CD14-positive monocyte (primary cell): ENCODE results near the gene POU6F2. TPM values are rescaled to one million over a fixed set of nuclear protein-coding genes. Genes with fewer than 3 reads are reported as not detected.

Source experiments
- DNase-seq, 3 donors: peaks; one replicate each; pipeline ENCODE4 v3.0.0-alpha.2; 2011 to 2022
- H2AFZ ChIP-seq: 2 replicates; pipeline ENCODE4 v1.6.0; 2012; ENCODE audit warnings: mild to moderate bottlenecking, low read depth, low read length, inconsistent platforms; ENCODE audit not compliant: insufficient read depth, poor library complexity, severe bottlenecking
- H3K27ac ChIP-seq, 2 donors: 1 replicate in 1 of 2; 2 replicates in 1 of 2; pipeline ENCODE4 v1.5.1; 2012 to 2013; ENCODE audit warnings: low read length in 2 of 2, control low read depth in 1 of 2, inconsistent platforms in 1 of 2, low read depth in 1 of 2, mild to moderate bottlenecking in 1 of 2
- H3K27me3 ChIP-seq, 2 donors: one replicate each; pipeline versions ENCODE4 v1.6.0 to v1.6.1; 2011 to 2013; ENCODE audit warnings: low read length in 2 of 2; ENCODE audit not compliant: control insufficient read depth in 2 of 2, insufficient read depth in 2 of 2
- H3K36me3 ChIP-seq, 2 donors: replicated peaks in 1 of 2; 1 replicate in 1 of 2; 2 replicates in 1 of 2; pipeline versions ENCODE4 v1.5.1 to v1.6.1; 2012 to 2013; ENCODE audit warnings: low read length in 2 of 2, control low read depth in 1 of 2, inconsistent platforms in 1 of 2, mild to moderate bottlenecking in 1 of 2; ENCODE audit not compliant: insufficient read depth in 2 of 2, control insufficient read depth in 1 of 2
- H3K4me1 ChIP-seq, 2 donors: 1 replicate in 1 of 2; 2 replicates in 1 of 2; pipeline versions ENCODE4 v1.5.1 to v1.6.1; 2012 to 2013; ENCODE audit warnings: low read length in 2 of 2, control low read depth in 1 of 2, inconsistent platforms in 1 of 2, mild to moderate bottlenecking in 1 of 2, moderate library complexity in 1 of 2; ENCODE audit not compliant: insufficient read depth in 2 of 2, control insufficient read depth in 1 of 2
- H3K4me2 ChIP-seq: replicated peaks from 2 replicates; pipeline ENCODE3; 2012; ENCODE audit warnings: low read length, moderate library complexity, mild to moderate bottlenecking; ENCODE audit not compliant: poor library complexity, severe bottlenecking; ENCODE audit errors: extremely low read depth
- H3K4me3 ChIP-seq, 3 experiments: fragments of 200-600 bp in 1 of 3; sonication (generic) in 1 of 3; replicated peaks in 1 of 3; 1 replicate in 2 of 3; 2 replicates in 1 of 3; pipeline ENCODE4 v1.5.1; 2011 to 2013; ENCODE audit warnings: low read length in 3 of 3, mild to moderate bottlenecking in 3 of 3, control low read depth in 2 of 3, low read depth in 2 of 3, inconsistent platforms in 1 of 3, moderate library complexity in 1 of 3
- H3K79me2 ChIP-seq: 2 replicates; pipeline ENCODE4 v1.6.0; 2012; ENCODE audit warnings: mild to moderate bottlenecking, control low read depth, inconsistent platforms, low read length, moderate library complexity; ENCODE audit not compliant: insufficient read depth
- H3K9ac ChIP-seq: 2 replicates; pipeline ENCODE4 v1.6.0; 2017; ENCODE audit warnings: low read length, mild to moderate bottlenecking; ENCODE audit not compliant: insufficient read depth, poor library complexity, severe bottlenecking
- H3K9me3 ChIP-seq, 2 donors: replicated peaks in 1 of 2; 1 replicate in 1 of 2; 2 replicates in 1 of 2; pipeline versions ENCODE4 v1.5.1 to v1.6.1; 2012 to 2013; ENCODE audit warnings: low read length in 2 of 2, control low read depth in 1 of 2; ENCODE audit not compliant: control insufficient read depth in 1 of 2, insufficient read depth in 1 of 2
- H4K20me1 ChIP-seq: 2 replicates; pipeline ENCODE4 v1.6.0; 2012; ENCODE audit warnings: mild to moderate bottlenecking, low read length, control low read depth, moderate library complexity; ENCODE audit not compliant: insufficient read depth
- H3K27ac Mint-ChIP-seq, 7 donors: one replicate each; pipeline ENCODE4 v1.8.0; 2020; ENCODE audit warnings: mild to moderate bottlenecking in 7 of 7, mixed read lengths in 7 of 7, moderate library complexity in 6 of 7, inconsistent platforms in 2 of 7
- H3K27me3 Mint-ChIP-seq, 3 donors: one replicate each; pipeline ENCODE4 v1.8.0; 2021 to 2022; ENCODE audit warnings: low read depth in 3 of 3, mild to moderate bottlenecking in 3 of 3, mixed read lengths in 3 of 3, moderate library complexity in 3 of 3, inconsistent platforms in 1 of 3
- H3K36me3 Mint-ChIP-seq, 2 donors: one replicate each; pipeline ENCODE4 v1.8.0; 2020; ENCODE audit warnings: mixed read lengths in 2 of 2, inconsistent platforms in 1 of 2, mild to moderate bottlenecking in 1 of 2
- H3K4me1 Mint-ChIP-seq: one replicate; pipeline ENCODE4 v1.8.0; 2020; ENCODE audit warnings: mild to moderate bottlenecking, mixed read lengths
- H3K4me3 Mint-ChIP-seq, 2 donors: one replicate each; pipeline ENCODE4 v1.8.0; 2020; ENCODE audit warnings: mild to moderate bottlenecking in 2 of 2, mixed read lengths in 2 of 2, moderate library complexity in 1 of 2
- H3K9me3 Mint-ChIP-seq, 7 donors: one replicate each; pipeline ENCODE4 v1.8.0; 2020 to 2022; ENCODE audit warnings: mixed read lengths in 7 of 7, mild to moderate bottlenecking in 6 of 7, moderate library complexity in 6 of 7, inconsistent platforms in 2 of 7
- CTCF ChIP-seq: fragments of 200-600 bp; IDR thresholded peaks from one replicate; pipeline ENCODE4 v1.8.0; 2022; ENCODE audit warnings: antibody characterized with exemption, mild to moderate bottlenecking
- WGBS: methylation state at CpG from one replicate; pipeline ENCODE4 v1.1.5; 2013; ENCODE audit warnings: missing lambda C conversion rate; ENCODE audit not compliant: insufficient coverage; 5-methylcytosine and 5-hydroxymethylcytosine counted together
- intact Hi-C, 2 donors: fragments of 100-400 bp; cut with micrococcal nuclease; formaldehyde crosslinking; loops; one replicate each; pipeline versions ENCODE4 v1.15.0 to v1.15.1; 2023
- polyA plus RNA-seq, 3 donors: library from polyadenylated mRNA; depleted of rRNA in 1 of 3; unstranded in 2 of 3; stranded (reverse) in 1 of 3; fragments of 300-500 nt in 2 of 3; fragments of >200 nt in 1 of 3; fragmentation: Illumina TruSeq in 2 of 3; gene quantifications; 1 replicate in 2 of 3; 2 replicates in 1 of 3; pipeline ENCODE4 v1.2.3, GENCODE V29; 2012 to 2021

POU6F2 gene
- polyA plus RNA-seq, 3 donors: not detected

- no peak overlapping the region for H3K4me3 ChIP-seq
- peaks cover 0 to 4% (median 2%) of the 10 kb centered on the region in 3 donors for H3K27me3 Mint-ChIP-seq
- no peaks in the 10 kb centered on the region for H3K36me3 Mint-ChIP-seq
- no peak overlapping the region for H3K4me2 ChIP-seq
- no peaks in the 10 kb centered on the region for H3K27me3 ChIP-seq
- WGBS: 85% methylated on average over 4 of the region's 4 CpGs
- no peak overlapping the region for H2AFZ ChIP-seq
- H3K9me3 ChIP-seq: no peaks in the 10 kb centered on the region
- H3K4me1 ChIP-seq: no peaks in the 10 kb centered on the region
- H3K9me3 Mint-ChIP-seq: no peaks in the 10 kb centered on the region
- no peak for TF ChIP-seq CTCF
- intact Hi-C loops: no loop called here
- peak overlapping the region in 1 of 7 donors; percentile 43 for H3K27ac Mint-ChIP-seq
- H3K36me3 ChIP-seq: no peaks in the 10 kb centered on the region
- no peak overlapping the region for H3K27ac ChIP-seq
- no peak overlapping the region for H3K4me3 Mint-ChIP-seq
- H3K9ac ChIP-seq: no peak overlapping the region
- no peak for DNase-seq
- no peaks in the 10 kb centered on the region for H3K79me2 ChIP-seq
- H4K20me1 ChIP-seq: no peaks in the 10 kb centered on the region
- no peaks in the 10 kb centered on the region for H3K4me1 Mint-ChIP-seq
These were observed 275.2 kb downstream of the POU6F2 start for GRCh38 chr7:39252916-39253315.

GRCh38 chr7:39259391-39260003 is 281.8 kb downstream of the POU6F2 start:
- Histone ChIP-seq H3K36me3 (no peaks in the 10 kb centered on the region), H3K4me2 (no peak overlapping the region), H3K4me3 (no peak overlapping the region), H3K9ac (no peak overlapping the region), H3K79me2 (no peaks in the 10 kb centered on the region), H4K20me1 (no peaks in the 10 kb centered on the region), H2AFZ (no peak overlapping the region), H3K27ac (no peak overlapping the region), H3K9me3 (no peaks in the 10 kb centered on the region), H3K4me1 (no peaks in the 10 kb centered on the region), H3K27me3 (no peaks in the 10 kb centered on the region)
- Mint-ChIP-seq H3K4me1 (no peaks in the 10 kb centered on the region), H3K27me3 (peaks cover 0 to 3% (median 0%) of the 10 kb centered on the region in 3 donors), H3K36me3 (no peaks in the 10 kb centered on the region), H3K4me3 (no peak overlapping the region), H3K27ac (no peak overlapping the region), H3K9me3 (no peaks in the 10 kb centered on the region)
- no peak for DNase-seq
- intact Hi-C loops: no loop called here
- WGBS: 95% methylated on average over 8 of the region's 11 CpGs
- TF ChIP-seq CTCF: no peak
